Astrocyte of the hippocampus (primary cell): ENCODE measurements around the gene SELPLG.
"Not testable (repeated sequence)": the region's sequence is repeated elsewhere in the genome, so short reads cannot be mapped to it uniquely, and the experiment has no call there.

Experiments
- DNase-seq: peaks from one replicate; pipeline ENCODE4 v3.0.0; 2011; ENCODE audit warnings: low read depth, low spot score

SELPLG gene

DNA sequence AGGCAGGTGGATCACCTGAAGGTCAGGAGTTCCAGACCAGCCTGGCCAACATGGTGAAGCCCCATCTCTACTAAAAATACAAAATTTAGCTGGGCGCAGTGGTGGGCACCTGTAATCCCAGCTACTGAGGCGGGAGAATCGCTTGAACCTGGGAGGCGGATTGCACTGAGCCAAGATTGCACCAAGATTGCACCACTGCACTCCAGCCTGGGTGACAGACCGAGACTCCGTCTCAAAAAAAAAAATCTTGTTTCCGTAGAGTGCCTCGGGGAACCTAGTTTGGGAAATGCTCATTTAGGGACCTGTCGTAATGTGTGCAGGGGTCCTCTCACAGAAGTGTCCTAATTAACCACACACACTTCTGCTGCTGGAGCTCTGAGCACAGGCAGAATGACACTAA lies 43.2 kb downstream of the SELPLG start:
- not testable (repeated sequence) for DNase-seq

DNA sequence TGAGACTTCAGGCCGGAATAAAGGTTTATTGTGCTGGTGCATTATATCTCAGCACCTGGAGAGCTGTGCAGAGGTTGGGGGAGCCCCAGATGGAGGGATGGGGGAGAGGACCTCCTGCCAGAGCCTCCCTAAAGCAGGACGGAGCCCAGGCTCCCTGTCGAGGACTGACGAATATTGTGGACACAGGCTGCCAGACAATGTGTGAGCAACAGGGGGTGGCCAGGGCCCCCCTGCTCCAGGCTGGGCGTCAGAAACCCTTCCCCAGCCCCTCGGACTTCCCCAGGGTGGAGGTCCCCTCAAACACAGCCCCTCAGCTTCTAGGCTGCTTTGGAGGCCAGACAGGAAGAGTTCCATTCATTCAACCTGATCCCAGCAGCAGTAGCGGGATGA lies 43.9 kb downstream of the SELPLG start:
- no peak for DNase-seq

DNA sequence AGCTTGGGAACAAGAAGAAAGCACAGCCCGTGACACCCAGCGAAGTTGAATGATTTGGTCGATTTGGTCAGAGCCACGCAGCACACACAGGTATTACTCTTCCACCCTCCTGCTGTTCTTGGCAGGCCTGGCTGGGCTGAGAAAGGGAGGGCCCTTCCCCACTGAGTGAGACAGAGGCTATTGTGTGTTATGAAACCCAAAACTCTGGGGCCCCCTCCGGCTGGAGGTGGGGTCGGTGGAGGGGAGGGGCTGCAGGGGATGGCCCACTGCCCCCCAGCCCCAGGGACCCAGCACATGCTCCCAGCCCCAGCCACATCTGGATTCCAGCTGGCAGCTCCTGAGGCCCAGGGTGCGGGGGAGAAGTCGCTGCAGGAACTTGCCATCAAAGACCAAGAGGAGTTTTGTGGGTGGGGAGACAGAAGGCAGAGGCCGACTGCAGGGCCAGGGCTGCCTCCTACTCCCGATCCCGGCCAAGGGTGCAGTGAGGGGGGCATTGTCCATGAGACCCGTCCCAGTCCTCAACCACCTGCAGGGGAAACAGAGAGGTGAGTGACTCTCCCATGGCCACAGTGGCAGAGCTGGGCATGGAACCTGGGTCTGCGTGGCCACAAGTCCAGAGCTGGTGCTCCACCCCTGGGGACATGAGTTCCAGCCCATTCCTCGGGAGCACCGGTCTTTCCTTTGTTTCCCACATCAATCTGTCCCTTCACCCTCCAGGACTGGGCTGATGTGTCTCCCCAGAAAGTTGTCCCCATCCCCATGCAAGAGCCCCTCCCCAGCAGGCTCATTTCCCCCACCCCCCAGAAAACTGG lies 44.5 kb downstream of the SELPLG start:
- DNase-seq, result peak; percentile 62

DNA sequence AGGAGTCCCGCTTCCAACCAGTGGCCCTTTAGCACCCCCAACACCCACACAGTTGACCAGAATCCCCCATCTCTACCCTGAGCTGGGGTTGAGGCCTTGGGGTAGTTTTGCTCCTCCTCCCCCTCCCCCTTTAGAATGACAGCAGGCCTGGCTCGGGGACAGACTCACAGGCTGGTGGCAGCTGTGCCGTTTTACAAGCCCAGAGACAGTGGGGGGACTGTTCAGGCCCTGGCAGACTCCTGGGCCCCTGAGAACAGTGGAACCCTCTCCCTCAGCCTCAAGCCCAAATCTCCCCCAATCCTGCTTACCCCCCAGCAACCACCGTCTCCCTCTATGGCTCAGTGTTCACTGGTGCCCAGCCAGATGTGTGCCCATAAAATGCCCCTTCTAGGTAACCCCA lies 45.9 kb downstream of the SELPLG start:
- DNase-seq, result no peak

DNA sequence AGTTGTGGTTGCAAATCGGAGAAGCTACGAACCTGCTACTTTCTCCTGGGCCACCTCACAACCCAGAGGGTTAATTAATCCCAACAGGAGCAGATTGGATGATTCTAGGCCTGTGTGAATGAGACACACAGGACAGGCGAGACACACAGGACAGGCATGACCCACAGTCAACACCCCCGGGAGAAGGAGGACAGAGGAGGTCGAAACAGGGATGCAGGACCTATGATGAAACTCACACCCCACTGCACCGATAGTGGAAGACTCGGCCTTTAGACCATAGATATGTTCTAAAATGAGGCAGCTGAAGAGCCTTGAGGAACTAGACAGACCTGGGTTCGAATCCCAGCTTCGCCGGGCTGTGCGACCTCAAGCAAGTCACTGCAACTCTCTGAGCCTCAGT lies 47.4 kb downstream of the SELPLG start:
- no peak for DNase-seq

DNA sequence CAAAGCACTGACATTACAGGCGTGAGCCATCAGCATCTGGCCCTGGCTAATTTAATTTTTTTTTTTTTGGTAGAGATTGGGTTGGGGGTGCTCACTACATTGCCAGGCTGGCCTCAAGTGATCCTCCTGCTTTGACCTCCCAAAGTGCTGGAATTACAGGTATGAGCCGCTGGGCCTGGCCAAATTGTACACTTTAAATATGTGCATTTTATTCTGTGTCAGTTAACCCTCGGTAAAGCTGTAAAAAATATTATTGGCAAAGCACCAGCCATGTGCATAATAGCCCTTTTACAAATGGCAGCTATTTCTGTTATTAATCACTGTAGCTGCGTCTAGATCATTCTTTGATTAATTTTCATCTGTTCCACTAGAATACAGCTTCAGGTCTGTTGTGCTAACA lies 47.8 kb downstream of the SELPLG start:
- DNase-seq, result no peak

DNA sequence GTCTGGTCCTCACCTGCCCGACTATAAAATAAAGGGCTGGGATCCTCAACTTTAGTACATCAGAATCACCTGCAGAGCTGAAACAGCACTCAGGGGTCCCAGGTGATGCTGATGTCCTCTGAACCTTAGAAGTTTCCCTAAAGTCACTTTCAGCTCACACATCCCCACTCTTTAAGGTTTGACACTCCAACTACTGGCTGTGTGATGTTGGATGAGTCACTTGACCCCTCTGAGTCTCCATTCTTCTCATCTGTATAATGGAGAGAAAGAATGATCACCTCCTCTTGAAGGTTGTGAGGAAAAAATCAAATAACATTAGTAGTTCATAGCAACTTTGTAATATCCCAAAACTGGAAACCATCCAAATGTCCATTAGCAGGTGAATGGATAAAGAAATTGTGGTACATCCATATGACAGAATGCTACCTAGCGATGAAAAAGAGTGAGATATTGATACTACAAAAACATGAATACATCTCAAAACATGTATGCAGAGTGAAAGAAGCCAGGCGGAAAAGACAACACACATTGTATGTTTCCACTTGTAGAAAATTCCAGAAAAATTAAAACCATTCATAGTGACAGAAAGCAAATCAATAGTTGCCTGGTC lies 49.1 kb downstream of the SELPLG start:
- no peak for DNase-seq

DNA sequence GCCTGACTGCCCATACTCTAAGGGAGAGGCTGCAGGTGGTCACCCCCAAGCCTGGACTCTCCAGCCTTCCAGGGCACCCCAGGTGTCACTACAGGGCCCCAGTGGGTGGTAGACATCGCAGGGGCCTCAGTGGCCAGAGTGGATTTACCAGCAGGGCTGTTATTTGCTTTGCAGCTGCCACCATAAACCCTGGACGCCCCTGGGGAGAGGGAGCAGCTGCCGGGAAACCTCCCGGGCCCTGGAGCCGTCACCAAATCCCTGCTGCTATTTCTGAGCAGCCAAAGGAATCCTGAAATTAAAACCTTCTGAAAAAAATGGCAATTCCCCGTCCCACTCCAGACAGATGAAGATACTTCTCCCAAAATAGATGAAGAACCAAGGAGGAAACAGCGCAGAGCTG lies 49.7 kb downstream of the SELPLG start:
- no peak for DNase-seq

DNA sequence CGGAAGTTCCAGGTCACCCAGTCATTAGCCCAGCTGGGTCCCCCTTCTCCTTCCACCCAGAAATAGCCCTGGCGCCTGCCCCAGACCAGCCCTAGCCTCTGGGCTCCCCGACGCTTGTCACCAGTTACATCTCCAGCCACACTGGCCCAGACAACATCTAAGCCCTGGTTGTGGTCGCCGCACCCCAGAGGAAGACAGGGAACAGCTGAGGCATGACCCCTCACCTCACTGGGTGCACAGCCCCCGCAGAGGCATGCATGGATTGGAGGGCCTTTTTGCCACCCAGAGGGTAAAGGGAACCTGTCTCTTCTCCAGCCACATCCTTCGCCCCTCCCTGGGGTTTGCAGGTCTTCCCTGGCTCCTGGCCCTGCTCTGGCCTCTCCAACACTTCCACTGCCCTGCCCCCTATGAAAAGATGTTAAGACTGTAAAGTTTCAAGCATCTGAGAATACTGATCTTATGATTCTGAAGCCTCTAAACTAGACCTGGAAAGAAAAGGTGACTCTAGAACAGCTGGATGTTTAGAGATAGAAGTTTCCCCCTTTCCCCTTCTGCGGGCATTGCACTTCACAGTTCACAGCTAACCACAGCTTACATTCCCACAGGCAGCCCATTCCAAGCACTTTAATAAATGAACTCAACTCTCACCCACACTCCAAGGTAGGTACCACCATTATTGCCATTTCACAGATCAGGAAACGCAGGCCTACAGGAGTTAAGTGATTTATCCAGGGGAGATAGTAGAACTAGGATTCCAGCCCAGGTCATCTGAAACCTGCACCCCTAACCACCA lies 50.5 kb downstream of the SELPLG start:
- DNase-seq, result peak; percentile 45

DNA sequence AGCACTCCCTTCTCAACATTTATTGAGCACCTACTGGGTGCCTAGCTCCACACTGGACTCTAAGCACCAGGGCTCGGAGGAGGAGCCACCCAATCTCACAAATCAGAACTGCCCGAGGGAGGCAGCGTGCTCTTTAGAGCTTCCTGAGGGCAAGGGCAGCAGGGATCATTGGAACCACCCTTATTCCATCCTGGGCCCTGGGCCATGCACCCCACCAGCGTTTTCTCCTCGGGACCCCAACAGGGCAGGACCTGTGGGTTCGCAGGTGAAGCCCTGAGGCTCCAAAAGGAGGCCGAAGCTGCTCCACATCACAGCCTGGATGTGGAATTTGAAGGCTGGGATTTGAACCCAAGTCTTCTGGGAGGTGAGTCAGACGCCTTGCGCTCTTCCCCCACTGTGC lies 51.2 kb downstream of the SELPLG start:
- no peak for DNase-seq

DNA sequence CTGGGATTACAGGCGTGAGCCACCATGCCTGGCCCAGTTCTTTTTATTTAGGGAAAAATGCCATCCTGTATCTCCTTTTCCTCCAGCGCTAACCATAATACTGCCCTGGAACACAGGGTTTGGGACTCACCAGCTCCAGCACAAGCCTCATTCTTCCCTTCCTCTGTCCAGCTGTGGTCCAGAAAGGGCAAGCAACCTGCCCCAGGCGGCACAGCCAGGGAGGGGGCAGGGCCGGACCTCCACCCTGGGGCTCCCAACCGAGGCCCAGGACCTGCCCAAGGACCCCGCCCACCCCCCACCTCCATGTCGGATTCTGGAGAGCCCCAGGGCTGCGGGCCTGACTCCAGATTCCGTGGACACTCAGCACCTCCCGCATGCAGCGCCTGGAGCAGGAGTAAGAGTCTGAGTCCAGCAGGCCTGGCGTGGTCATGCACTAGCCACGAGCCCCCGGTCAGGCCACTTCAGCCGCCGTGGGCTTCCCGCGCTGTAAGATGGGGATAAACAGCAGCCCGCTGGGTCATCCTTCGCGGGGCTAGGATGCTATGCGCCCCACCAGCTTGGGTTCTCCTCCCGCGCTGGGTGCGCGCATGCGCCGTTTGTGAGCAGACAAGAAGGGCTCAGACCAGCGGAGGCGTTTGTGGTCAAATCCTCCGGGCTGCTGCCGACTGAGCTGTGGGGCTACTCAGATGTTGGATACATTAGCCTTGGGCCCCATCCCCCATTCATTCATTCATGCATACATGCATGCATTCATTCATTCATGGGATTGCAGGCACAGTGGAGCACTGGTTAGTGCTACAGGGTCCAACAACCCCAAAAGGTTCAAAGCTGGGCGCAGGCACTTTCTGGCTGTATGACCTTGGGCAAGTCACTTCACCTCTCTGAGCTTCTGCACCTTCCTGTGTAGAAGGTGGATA lies 52.1 kb downstream of the SELPLG start:
- DNase-seq, result no peak

DNA sequence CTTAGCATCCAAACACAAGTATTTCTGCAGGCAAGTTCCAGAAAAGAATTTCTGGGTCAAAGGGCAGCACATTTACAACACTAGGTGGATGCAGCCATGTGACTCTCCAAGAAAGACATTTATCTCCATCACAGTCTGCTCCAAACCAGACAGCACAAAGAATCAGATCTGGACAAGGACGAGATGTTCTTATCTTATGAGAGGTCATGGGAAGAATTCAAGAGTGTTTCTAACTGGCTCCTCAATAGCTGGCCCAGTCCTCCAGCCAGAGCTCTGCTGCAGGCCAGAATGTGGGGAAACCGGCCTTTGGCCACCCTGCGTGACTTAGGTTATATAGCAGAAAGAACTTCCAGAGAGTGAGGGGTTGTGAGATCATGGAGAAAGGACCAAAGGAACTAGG lies 53.2 kb downstream of the SELPLG start:
- no peak for DNase-seq

DNA sequence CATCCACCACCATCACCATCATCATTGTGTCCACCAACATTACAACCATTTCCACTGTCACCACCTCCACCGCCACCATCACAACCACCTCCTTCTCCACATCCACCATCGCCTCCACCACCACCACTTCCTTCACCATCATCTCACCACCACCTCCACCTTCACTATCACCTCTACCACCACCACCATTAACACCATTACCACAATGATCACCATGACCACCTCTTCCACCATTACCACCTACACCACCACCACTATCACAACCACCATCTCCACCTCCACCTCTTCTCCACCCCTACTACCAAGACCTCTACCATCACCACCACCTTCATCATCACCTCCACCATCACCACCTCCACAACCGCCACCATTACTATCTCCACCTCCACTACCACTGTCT lies 54.9 kb downstream of the SELPLG start:
- DNase-seq, result no peak

DNA sequence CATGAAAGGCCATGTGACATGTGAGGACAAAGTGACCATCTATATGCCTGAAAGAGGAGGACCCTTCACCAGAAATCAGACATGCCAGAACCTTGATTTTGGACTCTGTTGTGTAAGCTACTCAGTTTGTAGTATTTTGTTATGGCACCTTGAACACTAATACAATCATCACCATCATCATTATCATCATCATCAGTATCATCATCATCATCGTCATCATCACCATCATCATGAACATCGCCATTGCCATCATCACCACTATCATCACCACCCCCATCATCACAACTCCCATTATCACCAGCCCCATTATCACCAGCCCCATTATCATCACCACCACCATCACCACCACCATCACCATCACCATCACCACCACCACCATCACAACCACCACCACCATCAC lies 55.4 kb downstream of the SELPLG start:
- DNase-seq, result no peak

DNA sequence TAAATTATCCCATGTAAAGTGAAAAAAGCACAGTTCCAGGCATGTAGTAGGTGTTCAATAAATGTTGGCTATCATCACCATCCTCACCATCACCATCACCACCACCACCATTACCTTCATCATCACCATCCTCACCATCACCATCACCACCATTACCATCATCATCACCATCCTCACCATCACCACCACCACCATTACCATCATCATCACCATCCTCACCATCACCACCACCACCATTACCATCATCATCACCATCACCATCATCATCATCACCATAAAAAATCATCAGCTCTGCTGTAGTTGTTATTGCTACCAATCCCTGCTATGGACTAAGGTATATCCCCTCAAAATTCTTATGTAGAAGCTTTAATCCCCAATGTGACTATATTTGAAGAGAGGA lies 56.2 kb downstream of the SELPLG start:
- no peak for DNase-seq

DNA sequence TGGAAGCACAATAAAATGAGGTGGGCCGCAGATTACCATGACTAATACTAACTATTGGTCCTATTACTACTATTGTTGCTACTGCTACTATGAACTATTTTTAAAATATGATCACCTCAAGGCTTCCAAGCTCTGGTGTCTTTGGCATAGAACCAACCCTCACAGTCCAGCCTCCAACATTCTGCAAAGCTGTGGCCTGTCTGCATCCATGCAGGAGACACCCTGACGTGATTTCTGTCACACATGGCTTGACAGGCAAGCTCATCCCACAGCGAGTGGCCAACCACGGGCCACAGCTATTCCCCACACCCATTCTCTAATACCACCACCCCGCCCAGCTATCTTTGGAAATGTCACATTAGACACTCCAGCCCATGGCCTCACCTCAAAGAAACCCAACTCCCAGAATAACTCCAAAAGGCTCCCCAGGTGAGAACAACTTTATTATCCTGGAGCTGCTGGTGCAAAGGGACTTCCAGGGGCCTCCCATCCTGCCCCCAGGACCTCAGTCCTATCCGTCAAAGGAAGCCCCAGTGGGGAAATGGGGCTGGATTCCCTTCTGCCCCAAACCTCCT lies 56.9 kb downstream of the SELPLG start:
- peak; percentile 50 for DNase-seq

DNA sequence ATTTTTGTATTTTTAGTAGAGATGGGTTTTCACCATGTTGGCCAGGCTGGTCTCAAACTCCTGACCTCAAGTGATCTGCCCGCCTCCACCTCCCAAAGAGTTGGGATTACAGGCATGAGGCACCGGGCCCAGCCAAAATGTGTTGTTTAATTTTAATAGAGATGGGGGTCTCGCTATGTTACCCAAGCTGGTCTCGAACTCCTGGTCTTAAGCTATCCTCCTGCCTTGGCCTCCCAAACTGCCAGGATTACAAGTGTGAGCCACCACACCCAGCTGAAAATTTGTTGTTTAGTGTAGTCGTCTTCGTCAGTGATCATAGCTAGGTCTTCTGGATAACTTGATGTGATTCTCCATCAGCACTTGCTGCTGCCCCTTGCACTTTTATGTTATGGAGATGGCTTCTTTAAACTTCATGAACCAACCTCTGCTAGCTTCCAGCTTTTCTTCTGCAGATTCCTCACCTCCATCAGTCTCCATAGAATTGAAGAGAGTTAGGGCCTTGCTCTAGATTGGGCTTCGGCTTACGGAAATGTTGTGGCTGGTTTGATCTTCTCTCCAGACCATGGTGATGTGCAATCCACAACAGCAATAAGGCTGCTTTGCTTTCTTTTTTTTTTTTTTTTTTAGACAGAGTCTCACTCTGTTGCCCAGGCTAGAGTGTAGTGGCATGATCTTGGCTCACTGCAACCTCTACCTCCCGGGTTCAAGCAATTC lies 58.3 kb downstream of the SELPLG start:
- DNase-seq, result no peak

DNA sequence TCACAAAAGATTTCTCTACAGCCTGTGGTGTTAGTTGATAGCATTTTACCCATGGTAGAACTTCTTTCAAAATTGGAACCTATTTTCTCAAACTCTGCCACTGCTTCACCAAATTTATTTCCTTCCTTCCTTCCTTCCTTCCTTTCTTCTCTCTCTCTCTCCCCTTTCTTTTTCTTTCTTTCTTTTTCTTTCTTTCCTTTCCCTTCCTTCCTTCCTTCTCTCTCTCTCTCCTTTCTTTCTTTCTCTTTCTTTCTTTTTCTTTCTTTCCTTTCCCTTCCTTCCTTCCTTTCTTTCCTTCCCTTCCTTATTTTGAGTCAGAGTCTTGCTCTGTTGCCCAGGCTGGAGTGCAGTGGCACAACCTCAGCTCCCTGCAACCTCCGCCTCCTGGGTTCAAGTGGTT lies 59.4 kb downstream of the SELPLG start:
- DNase-seq, result not testable (repeated sequence)

DNA sequence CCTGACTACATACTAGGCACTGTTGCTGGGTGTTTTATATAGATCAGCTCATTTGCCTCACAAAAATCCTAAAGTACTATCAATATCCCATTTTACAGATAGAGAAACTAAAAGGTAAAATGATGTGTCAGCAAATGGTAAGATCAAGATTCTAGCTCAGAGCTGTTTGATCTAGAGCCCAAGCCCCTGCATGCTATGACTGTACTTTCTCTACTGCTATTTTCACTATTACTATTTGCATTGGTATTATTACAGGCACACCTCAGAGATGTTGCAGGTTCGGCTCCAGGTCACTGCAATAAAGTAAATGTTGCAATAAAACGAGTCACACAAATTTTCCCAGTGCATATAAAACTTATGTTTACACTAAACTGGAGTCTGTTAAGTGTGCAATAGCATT lies 60.4 kb downstream of the SELPLG start:
- DNase-seq, result no peak

DNA sequence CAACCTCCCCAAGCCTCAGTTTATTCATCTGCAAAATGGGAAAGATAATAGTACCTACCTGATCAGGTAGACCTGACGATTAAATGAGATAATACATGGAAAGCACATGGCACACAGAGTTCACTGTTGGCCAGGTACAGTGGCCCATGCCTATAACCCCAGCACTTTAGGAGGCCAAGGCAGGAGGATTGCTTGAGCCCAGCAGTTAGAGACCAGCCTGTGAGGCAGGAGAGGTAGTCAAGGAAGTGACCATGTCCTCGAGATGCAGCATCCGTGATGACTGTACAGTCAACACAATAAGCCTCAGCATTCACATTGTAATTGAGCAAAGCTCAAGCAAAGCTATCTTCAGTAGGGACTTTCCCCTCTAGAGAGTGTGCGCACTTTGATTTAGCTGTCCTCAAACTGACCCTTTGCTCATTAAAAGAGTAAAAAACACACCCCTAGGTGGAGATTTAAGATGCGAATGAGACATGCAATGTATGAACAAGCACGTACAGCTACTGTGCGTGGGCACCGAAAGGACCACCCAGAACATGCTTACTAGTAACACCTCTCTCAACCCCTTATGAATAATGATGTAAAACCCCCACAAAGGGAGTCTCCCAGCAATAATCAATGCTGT lies 61.4 kb downstream of the SELPLG start:
- peak; percentile 44 for DNase-seq
